ENCODE measurements around the gene CCDC170. TPM values are rescaled to one million over a fixed set of nuclear protein-coding genes. Genes with fewer than 3 reads are reported as not detected.

The CCDC170 gene
- total RNA-seq, 1 donor from 2014 or later: 0.07 TPM

GRCh38 chr6:151481786-151482185, 12.0 kb upstream of the CCDC170 start:
- no peak overlapping the region for H3K27ac ChIP-seq
- no peak overlapping the region for H2AFZ ChIP-seq (replicated peaks)
- no peak overlapping the region for H3K4me2 ChIP-seq
- no peaks in the 10 kb centered on the region for H3K79me2 ChIP-seq (ENCODE audit: low read depth)
- Mint-ChIP-seq H3K27ac (no peak overlapping the region), H3K36me3 (no peaks in the 10 kb centered on the region), H3K9me3 (no peaks in the 10 kb centered on the region), H3K4me3 (no peak overlapping the region), H3K27me3 (ENCODE audit: insufficient read depth, low read depth) (no peaks in the 10 kb centered on the region), H3K4me1 (no peaks in the 10 kb centered on the region)
- no peak overlapping the region for H3K4me3 ChIP-seq
- H4K20me1 ChIP-seq (ENCODE audit: low read depth): no peaks in the 10 kb centered on the region
- H3F3A ChIP-seq (ENCODE audit: low read depth): no peaks in the 10 kb centered on the region
- no peaks in the 10 kb centered on the region for H3K36me3 ChIP-seq
- no peaks in the 10 kb centered on the region for H3K4me1 ChIP-seq
- TF ChIP-seq EZH2 (IDR thresholded peaks at IDR 0.05) (no peak), EZH2phosphoT487 (IDR thresholded peaks at IDR 0.05) (no peak)
- TF ChIP-seq, protein P1, sequence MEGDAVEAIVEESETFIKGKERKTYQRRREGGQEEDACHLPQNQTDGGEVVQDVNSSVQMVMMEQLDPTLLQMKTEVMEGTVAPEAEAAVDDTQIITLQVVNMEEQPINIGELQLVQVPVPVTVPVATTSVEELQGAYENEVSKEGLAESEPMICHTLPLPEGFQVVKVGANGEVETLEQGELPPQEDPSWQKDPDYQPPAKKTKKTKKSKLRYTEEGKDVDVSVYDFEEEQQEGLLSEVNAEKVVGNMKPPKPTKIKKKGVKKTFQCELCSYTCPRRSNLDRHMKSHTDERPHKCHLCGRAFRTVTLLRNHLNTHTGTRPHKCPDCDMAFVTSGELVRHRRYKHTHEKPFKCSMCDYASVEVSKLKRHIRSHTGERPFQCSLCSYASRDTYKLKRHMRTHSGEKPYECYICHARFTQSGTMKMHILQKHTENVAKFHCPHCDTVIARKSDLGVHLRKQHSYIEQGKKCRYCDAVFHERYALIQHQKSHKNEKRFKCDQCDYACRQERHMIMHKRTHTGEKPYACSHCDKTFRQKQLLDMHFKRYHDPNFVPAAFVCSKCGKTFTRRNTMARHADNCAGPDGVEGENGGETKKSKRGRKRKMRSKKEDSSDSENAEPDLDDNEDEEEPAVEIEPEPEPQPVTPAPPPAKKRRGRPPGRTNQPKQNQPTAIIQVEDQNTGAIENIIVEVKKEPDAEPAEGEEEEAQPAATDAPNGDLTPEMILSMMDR (IDR thresholded peaks at IDR 0.05): no peak
- H3K9me3 ChIP-seq (ENCODE audit: low read depth): no peaks in the 10 kb centered on the region
- H3K9ac ChIP-seq: no peak overlapping the region
- H3K27me3 ChIP-seq: no peaks in the 10 kb centered on the region
- no peak for DNase-seq (ENCODE audit: low spot score)

DNA sequence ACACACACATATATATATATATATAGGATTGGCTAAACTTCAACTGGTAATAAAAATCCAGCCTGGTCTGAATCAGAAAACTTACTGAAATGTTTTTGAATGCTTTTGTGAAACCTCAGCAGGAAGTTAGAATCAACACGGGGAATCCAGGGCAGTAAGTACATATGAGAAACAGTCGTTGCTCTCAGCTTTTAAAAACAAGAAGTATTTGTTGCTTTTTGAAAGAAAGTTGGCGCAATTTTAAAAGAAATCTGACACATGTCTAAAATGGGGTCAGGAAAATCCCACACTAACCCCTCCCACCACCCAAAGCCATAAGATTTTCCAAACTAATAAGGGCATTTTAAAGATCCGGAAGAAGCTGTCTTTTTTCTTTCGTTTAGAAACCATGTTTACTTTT, 11.5 kb upstream of the CCDC170 start:
- H3K36me3 ChIP-seq: no peaks in the 10 kb centered on the region

DNA sequence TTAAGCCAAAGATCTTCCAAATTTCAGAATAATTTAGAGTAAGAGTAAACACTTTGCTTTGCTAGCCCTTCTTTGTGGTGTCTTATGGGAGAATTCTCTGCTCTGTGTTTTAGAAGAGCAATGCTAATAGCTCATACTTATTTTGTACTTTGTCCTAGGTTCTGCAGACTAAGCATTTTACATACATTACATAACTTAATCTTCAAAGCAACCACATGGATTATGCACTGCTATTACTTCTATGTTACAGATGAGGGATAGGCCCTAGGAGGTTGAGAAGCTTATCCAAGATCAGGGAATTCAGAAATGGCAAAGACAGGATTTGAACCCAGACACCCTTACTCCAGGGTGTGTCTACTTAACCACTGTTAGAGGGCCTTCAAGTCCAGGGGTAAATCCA, 9.8 kb upstream of the CCDC170 start:
- H3K4me3 ChIP-seq: no peak overlapping the region
- no peaks in the 10 kb centered on the region for H3K9me3 ChIP-seq (ENCODE audit: low read depth)
- no peaks in the 10 kb centered on the region for H3K27me3 ChIP-seq
- TF ChIP-seq, protein P1 (IDR thresholded peaks at IDR 0.05): no peak
- TF ChIP-seq EZH2 (IDR thresholded peaks at IDR 0.05) (no peak), EZH2phosphoT487 (IDR thresholded peaks at IDR 0.05) (no peak)
- no peak overlapping the region for H3K4me2 ChIP-seq
- H3K79me2 ChIP-seq (ENCODE audit: low read depth): no peaks in the 10 kb centered on the region
- H3K4me3 Mint-ChIP-seq: no peak overlapping the region
- no peak overlapping the region for H3K27ac Mint-ChIP-seq
- H3F3A ChIP-seq (ENCODE audit: low read depth): no peaks in the 10 kb centered on the region
- no peak for DNase-seq (ENCODE audit: low spot score)
- H3K27ac ChIP-seq: no peak overlapping the region
- H2AFZ ChIP-seq (replicated peaks): no peak overlapping the region
- no peaks in the 10 kb centered on the region for H3K4me1 Mint-ChIP-seq
- H3K36me3 ChIP-seq: no peaks in the 10 kb centered on the region
- no peaks in the 10 kb centered on the region for H3K36me3 Mint-ChIP-seq
- no peak overlapping the region for H3K9ac ChIP-seq
- no peaks in the 10 kb centered on the region for H4K20me1 ChIP-seq (ENCODE audit: low read depth)
- H3K27me3 Mint-ChIP-seq (ENCODE audit: insufficient read depth, low read depth): no peaks in the 10 kb centered on the region
- no peaks in the 10 kb centered on the region for H3K9me3 Mint-ChIP-seq
- no peaks in the 10 kb centered on the region for H3K4me1 ChIP-seq

More for the DNA sequence above, 11.5 kb upstream of the CCDC170 start:
- Histone ChIP-seq H2AFZ (replicated peaks) (no peak overlapping the region), H3K27me3 (no peaks in the 10 kb centered on the region), H3K9me3 (ENCODE audit: low read depth) (no peaks in the 10 kb centered on the region), H3K79me2 (ENCODE audit: low read depth) (no peaks in the 10 kb centered on the region), H3K9ac (no peak overlapping the region), H3K4me3 (no peak overlapping the region), H3K4me1 (no peaks in the 10 kb centered on the region), H4K20me1 (ENCODE audit: low read depth) (no peaks in the 10 kb centered on the region), H3F3A (ENCODE audit: low read depth) (no peaks in the 10 kb centered on the region), H3K27ac (no peak overlapping the region), H3K4me2 (no peak overlapping the region)
- TF ChIP-seq, protein P1 (IDR thresholded peaks at IDR 0.05): no peak
- no peak for TF ChIP-seq EZH2 (IDR thresholded peaks at IDR 0.05)
- TF ChIP-seq EZH2phosphoT487 (IDR thresholded peaks at IDR 0.05): no peak
- H3K4me1 Mint-ChIP-seq: no peaks in the 10 kb centered on the region
- H3K4me3 Mint-ChIP-seq: no peak overlapping the region
- no peaks in the 10 kb centered on the region for H3K27me3 Mint-ChIP-seq (ENCODE audit: insufficient read depth, low read depth)
- no peak for DNase-seq (ENCODE audit: low spot score)
- H3K27ac Mint-ChIP-seq: no peak overlapping the region
- no peaks in the 10 kb centered on the region for H3K36me3 Mint-ChIP-seq
- H3K9me3 Mint-ChIP-seq: no peaks in the 10 kb centered on the region

Data from neural progenitor cell (in vitro differentiated cells).